OCI-LY3 (cell line): ENCODE data around the gene RHCE.
"Not testable (repeated sequence)": the region's sequence is repeated elsewhere in the genome, so short reads cannot be mapped to it uniquely, and the experiment has no call there.

ENCODE experiments used
- EZH2phosphoT487 ChIP-seq: fragments of 200-600 bp; shearing (Covaris generic); IDR thresholded peaks from 2 replicates; pipeline ENCODE4 v1.6.1; 2018; ENCODE audit warnings: antibody characterized with exemption, mixed run types, low read depth
- TF ChIP-seq, protein P1 (sequence below): fragments of 200-600, 300-600 bp; sonication (generic); IDR thresholded peaks from 2 replicates; pipeline ENCODE4 v1.5.1; 2014; ENCODE audit warnings: antibody characterized with exemption, low read length, low read depth

DNA sequence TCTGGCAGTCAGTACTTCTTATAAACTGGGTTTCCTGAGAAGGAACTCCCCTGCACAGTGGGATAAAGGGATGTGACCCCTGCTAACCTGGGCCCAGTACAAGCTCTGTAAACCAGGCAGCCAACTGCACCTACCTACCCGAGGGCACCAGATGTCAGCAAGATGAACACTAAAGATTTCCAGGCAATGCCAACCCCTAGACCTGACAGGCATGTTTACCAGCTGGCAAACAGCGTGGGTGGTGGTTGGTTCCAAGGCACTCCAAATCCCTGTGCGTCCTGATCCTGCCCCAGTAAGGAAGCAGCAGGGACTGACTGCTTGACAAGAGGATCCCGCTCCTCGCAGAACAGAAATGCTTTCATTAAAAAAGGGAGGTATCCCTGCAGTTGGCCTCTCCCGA is 2.6 kb upstream of the RHCE start:
- TF ChIP-seq, protein P1, sequence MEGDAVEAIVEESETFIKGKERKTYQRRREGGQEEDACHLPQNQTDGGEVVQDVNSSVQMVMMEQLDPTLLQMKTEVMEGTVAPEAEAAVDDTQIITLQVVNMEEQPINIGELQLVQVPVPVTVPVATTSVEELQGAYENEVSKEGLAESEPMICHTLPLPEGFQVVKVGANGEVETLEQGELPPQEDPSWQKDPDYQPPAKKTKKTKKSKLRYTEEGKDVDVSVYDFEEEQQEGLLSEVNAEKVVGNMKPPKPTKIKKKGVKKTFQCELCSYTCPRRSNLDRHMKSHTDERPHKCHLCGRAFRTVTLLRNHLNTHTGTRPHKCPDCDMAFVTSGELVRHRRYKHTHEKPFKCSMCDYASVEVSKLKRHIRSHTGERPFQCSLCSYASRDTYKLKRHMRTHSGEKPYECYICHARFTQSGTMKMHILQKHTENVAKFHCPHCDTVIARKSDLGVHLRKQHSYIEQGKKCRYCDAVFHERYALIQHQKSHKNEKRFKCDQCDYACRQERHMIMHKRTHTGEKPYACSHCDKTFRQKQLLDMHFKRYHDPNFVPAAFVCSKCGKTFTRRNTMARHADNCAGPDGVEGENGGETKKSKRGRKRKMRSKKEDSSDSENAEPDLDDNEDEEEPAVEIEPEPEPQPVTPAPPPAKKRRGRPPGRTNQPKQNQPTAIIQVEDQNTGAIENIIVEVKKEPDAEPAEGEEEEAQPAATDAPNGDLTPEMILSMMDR = not testable (repeated sequence)
- TF ChIP-seq EZH2phosphoT487 = not testable (repeated sequence)
